ENCODE data around the gene AMY1C.

- TF ChIP-seq POLR2AphosphoS5 (IDR thresholded peaks at IDR 0.05) (no peak), POLR2A (IDR thresholded peaks at IDR 0.05) (no peak), EP300 (IDR thresholded peaks at IDR 0.05; ENCODE audit: low read depth) (no peak)
- TF ChIP-seq, protein P1, sequence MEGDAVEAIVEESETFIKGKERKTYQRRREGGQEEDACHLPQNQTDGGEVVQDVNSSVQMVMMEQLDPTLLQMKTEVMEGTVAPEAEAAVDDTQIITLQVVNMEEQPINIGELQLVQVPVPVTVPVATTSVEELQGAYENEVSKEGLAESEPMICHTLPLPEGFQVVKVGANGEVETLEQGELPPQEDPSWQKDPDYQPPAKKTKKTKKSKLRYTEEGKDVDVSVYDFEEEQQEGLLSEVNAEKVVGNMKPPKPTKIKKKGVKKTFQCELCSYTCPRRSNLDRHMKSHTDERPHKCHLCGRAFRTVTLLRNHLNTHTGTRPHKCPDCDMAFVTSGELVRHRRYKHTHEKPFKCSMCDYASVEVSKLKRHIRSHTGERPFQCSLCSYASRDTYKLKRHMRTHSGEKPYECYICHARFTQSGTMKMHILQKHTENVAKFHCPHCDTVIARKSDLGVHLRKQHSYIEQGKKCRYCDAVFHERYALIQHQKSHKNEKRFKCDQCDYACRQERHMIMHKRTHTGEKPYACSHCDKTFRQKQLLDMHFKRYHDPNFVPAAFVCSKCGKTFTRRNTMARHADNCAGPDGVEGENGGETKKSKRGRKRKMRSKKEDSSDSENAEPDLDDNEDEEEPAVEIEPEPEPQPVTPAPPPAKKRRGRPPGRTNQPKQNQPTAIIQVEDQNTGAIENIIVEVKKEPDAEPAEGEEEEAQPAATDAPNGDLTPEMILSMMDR (IDR thresholded peaks at IDR 0.05) = no peak
Observed at GRCh38 chr1:103790172-103790571, 40.5 kb downstream of the AMY1C start.
